K562 (cell line): ENCODE data around the gene NAA80. TPM values are rescaled to one million over a fixed set of nuclear protein-coding genes. Genes with fewer than 3 reads are reported as not detected.

Experiments
- CBFA2T2 ChIP-seq: fragments of 450-650 bp; conservative IDR thresholded peaks from 2 replicates; pipeline ENCODE4 v1.6.1; 2017; ENCODE audit warnings: mild to moderate bottlenecking
- JUN ChIP-seq, 2 experiments: sonication (generic) in 1 of 2; formaldehyde crosslinking in 1 of 2; IDR thresholded peaks; 2 replicates each; pipeline versions ENCODE4 v1.6.1 to v1.8.0; 2012 to 2022; ENCODE audit warnings: borderline replicate concordance in 2 of 2, mild to moderate bottlenecking in 2 of 2, improper control_type of control experiment in 1 of 2, low read depth in 1 of 2, low read length in 1 of 2, missing genetic modification reagents in 1 of 2
- ZBTB49 ChIP-seq: sonication (generic); formaldehyde crosslinking; IDR thresholded peaks from 2 replicates; pipeline ENCODE4 v1.8.0; 2022; ENCODE audit warnings: missing genetic modification reagents, mild to moderate bottlenecking, borderline replicate concordance
- ZNF398 ChIP-seq: fragments of 250-450 bp; sonication (Bioruptor Pico); IDR thresholded peaks from 2 replicates; pipeline ENCODE4 v1.8.0; 2021; ENCODE audit warnings: moderate library complexity, mild to moderate bottlenecking, inconsistent platforms
- ZSCAN32 ChIP-seq: fragments of 450-650 bp; formaldehyde crosslinking; IDR thresholded peaks from 2 replicates; pipeline ENCODE4 v1.4.0; 2020; ENCODE audit warnings: mild to moderate bottlenecking, moderate library complexity
- polyA plus RNA-seq, 8 experiments: library from polyadenylated mRNA; depleted of rRNA in 4 of 8; stranded (reverse) in 5 of 8; unstranded in 3 of 8; fragments of >200 nt; fragmentation: Nextera tagmentation in 2 of 8; fragmentation: Illumina TruSeq in 1 of 8; extraction: Ambion mirVana in 2 of 8; extraction: Trizol in 1 of 8; gene quantifications; 2 replicates each; pipeline versions ENCODE4 v1.2.1 to v1.2.3, GENCODE V29; 2011 to 2014; ENCODE audit warnings: inconsistent platforms in 1 of 8, missing spikeins in 1 of 8
- total RNA-seq, 7 experiments: library from RNA; depleted of rRNA in 6 of 7; stranded (reverse); fragments of >200 nt in 6 of 7; fragmentation: Illumina TruSeq in 2 of 7; extraction: Trizol in 2 of 7; gene quantifications; 2 replicates each; pipeline versions ENCODE4 v1.2.1 to v1.2.3, GENCODE V29; 2011 to 2021; ENCODE audit warnings: low replicate concordance in 1 of 7
- TF ChIP-seq, protein P1 (sequence below): IDR thresholded peaks from 3 replicates; pipeline ENCODE4 v1.6.1; 2011; ENCODE audit warnings: borderline replicate concordance, mild to moderate bottlenecking; ENCODE audit not compliant: insufficient read length, insufficient read depth
- TF ChIP-seq, protein P2 (sequence below): fragments of 450-650 bp; IDR thresholded peaks from 2 replicates; pipeline ENCODE4 v1.6.1; 2016; ENCODE audit warnings: mild to moderate bottlenecking, moderate library complexity

NAA80 gene
- total and polyA plus RNA-seq, 9 of the 15 experiments (the other 6 are each of a cell fraction or from before 2014, with no cell fraction given), result 0.82 to 24.0 (median 8.6) TPM

GRCh38 chr3:50292159-50293078 lies 6.8 kb downstream of the NAA80 start, which contains the start of gene IFRD2 (continued):
- TF ChIP-seq, protein P1, sequence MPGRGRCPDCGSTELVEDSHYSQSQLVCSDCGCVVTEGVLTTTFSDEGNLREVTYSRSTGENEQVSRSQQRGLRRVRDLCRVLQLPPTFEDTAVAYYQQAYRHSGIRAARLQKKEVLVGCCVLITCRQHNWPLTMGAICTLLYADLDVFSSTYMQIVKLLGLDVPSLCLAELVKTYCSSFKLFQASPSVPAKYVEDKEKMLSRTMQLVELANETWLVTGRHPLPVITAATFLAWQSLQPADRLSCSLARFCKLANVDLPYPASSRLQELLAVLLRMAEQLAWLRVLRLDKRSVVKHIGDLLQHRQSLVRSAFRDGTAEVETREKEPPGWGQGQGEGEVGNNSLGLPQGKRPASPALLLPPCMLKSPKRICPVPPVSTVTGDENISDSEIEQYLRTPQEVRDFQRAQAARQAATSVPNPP, result no peak
- TF ChIP-seq JUN (IDR thresholded peaks at IDR 0.05; ENCODE audit: borderline replicate concordance, low read depth, low read length), result peak; percentile 72; the same call in 1 of the 2 replicates
- no peak for TF ChIP-seq JUN (CRISPR knock-in tag; IDR thresholded peaks at IDR 0.05; ENCODE audit: borderline replicate concordance)
- TF ChIP-seq ZNF398 (CRISPR knock-in tag), result no peak
- no peak for TF ChIP-seq CBFA2T2
- no peak for TF ChIP-seq ZSCAN32 (CRISPR knock-in tag)
- TF ChIP-seq ZBTB49 (CRISPR knock-in tag), result no peak
- TF ChIP-seq, protein P2, sequence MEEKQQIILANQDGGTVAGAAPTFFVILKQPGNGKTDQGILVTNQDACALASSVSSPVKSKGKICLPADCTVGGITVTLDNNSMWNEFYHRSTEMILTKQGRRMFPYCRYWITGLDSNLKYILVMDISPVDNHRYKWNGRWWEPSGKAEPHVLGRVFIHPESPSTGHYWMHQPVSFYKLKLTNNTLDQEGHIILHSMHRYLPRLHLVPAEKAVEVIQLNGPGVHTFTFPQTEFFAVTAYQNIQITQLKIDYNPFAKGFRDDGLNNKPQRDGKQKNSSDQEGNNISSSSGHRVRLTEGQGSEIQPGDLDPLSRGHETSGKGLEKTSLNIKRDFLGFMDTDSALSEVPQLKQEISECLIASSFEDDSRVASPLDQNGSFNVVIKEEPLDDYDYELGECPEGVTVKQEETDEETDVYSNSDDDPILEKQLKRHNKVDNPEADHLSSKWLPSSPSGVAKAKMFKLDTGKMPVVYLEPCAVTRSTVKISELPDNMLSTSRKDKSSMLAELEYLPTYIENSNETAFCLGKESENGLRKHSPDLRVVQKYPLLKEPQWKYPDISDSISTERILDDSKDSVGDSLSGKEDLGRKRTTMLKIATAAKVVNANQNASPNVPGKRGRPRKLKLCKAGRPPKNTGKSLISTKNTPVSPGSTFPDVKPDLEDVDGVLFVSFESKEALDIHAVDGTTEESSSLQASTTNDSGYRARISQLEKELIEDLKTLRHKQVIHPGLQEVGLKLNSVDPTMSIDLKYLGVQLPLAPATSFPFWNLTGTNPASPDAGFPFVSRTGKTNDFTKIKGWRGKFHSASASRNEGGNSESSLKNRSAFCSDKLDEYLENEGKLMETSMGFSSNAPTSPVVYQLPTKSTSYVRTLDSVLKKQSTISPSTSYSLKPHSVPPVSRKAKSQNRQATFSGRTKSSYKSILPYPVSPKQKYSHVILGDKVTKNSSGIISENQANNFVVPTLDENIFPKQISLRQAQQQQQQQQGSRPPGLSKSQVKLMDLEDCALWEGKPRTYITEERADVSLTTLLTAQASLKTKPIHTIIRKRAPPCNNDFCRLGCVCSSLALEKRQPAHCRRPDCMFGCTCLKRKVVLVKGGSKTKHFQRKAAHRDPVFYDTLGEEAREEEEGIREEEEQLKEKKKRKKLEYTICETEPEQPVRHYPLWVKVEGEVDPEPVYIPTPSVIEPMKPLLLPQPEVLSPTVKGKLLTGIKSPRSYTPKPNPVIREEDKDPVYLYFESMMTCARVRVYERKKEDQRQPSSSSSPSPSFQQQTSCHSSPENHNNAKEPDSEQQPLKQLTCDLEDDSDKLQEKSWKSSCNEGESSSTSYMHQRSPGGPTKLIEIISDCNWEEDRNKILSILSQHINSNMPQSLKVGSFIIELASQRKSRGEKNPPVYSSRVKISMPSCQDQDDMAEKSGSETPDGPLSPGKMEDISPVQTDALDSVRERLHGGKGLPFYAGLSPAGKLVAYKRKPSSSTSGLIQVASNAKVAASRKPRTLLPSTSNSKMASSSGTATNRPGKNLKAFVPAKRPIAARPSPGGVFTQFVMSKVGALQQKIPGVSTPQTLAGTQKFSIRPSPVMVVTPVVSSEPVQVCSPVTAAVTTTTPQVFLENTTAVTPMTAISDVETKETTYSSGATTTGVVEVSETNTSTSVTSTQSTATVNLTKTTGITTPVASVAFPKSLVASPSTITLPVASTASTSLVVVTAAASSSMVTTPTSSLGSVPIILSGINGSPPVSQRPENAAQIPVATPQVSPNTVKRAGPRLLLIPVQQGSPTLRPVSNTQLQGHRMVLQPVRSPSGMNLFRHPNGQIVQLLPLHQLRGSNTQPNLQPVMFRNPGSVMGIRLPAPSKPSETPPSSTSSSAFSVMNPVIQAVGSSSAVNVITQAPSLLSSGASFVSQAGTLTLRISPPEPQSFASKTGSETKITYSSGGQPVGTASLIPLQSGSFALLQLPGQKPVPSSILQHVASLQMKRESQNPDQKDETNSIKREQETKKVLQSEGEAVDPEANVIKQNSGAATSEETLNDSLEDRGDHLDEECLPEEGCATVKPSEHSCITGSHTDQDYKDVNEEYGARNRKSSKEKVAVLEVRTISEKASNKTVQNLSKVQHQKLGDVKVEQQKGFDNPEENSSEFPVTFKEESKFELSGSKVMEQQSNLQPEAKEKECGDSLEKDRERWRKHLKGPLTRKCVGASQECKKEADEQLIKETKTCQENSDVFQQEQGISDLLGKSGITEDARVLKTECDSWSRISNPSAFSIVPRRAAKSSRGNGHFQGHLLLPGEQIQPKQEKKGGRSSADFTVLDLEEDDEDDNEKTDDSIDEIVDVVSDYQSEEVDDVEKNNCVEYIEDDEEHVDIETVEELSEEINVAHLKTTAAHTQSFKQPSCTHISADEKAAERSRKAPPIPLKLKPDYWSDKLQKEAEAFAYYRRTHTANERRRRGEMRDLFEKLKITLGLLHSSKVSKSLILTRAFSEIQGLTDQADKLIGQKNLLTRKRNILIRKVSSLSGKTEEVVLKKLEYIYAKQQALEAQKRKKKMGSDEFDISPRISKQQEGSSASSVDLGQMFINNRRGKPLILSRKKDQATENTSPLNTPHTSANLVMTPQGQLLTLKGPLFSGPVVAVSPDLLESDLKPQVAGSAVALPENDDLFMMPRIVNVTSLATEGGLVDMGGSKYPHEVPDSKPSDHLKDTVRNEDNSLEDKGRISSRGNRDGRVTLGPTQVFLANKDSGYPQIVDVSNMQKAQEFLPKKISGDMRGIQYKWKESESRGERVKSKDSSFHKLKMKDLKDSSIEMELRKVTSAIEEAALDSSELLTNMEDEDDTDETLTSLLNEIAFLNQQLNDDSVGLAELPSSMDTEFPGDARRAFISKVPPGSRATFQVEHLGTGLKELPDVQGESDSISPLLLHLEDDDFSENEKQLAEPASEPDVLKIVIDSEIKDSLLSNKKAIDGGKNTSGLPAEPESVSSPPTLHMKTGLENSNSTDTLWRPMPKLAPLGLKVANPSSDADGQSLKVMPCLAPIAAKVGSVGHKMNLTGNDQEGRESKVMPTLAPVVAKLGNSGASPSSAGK, result no peak; the same call in none of the 2 replicates
